HEK293 (cell line): ENCODE measurements around the gene FGF12.

Source experiments
- CTCF ChIA-PET: fragments of 350-600 bp; formaldehyde crosslinking; extraction: SDS; loops from one replicate; lab custom pipeline; 2021; ENCODE audit warnings: antibody characterized with exemption; lab: Yijun Ruan, JAX
- POLR2A ChIA-PET: fragments of 300-600 bp; formaldehyde crosslinking; extraction: SDS; loops from one replicate; lab custom pipeline; 2020; ENCODE audit warnings: antibody characterized with exemption, inconsistent platforms; lab: Yijun Ruan, JAX
- H3K27ac ChIP-seq: fragments of 200-500 bp; sonication (Bioruptor generic); 2 replicates; pipeline ENCODE4 v1.5.1; 2014; ENCODE audit warnings: low read depth, low read length, control low read depth, inconsistent platforms; ENCODE audit errors: extremely low read depth
- H3K36me3 ChIP-seq, 2 experiments: fragments of 200-500 bp in 1 of 2; sonication (Bioruptor generic) in 1 of 2; 1 replicate in 1 of 2; 2 replicates in 1 of 2; pipeline ENCODE4 v1.5.1; 2014 to 2017; ENCODE audit warnings: inconsistent platforms in 2 of 2, low read length in 2 of 2; ENCODE audit not compliant: control insufficient read depth in 2 of 2, insufficient read depth in 1 of 2
- H3K4me1 ChIP-seq: fragments of 200-500 bp; sonication (Bioruptor generic); 2 replicates; pipeline ENCODE4 v1.5.1; 2014; ENCODE audit warnings: mild to moderate bottlenecking, low read length, inconsistent platforms; ENCODE audit not compliant: control insufficient read depth, insufficient read depth
- H3K4me3 ChIP-seq: 2 replicates; pipeline ENCODE4 v1.5.1; 2011; ENCODE audit warnings: low read depth, mild to moderate bottlenecking, control low read depth, low read length, moderate library complexity
- H3K9me3 ChIP-seq: fragments of 200-500 bp; sonication (Bioruptor generic); 2 replicates; pipeline ENCODE4 v1.5.1; 2014; ENCODE audit warnings: low read depth, low read length, inconsistent platforms; ENCODE audit not compliant: control insufficient read depth, insufficient read depth
- KLF10 ChIP-seq: fragments of 450-650 bp; IDR thresholded peaks from 2 replicates; pipeline ENCODE4 v1.5.1; 2018; ENCODE audit warnings: missing biosample characterization, mild to moderate bottlenecking, missing genetic modification characterization
- KLF17 ChIP-seq: fragments of 450-650 bp; formaldehyde crosslinking; IDR thresholded peaks from 2 replicates; pipeline ENCODE4 v1.5.1; 2016; ENCODE audit warnings: missing biosample characterization, missing genetic modification characterization
- OSR2 ChIP-seq: fragments of 450-650 bp; formaldehyde crosslinking; IDR thresholded peaks from 2 replicates; pipeline ENCODE4 v1.5.1; 2016; ENCODE audit warnings: missing biosample characterization, missing genetic modification characterization
- REST ChIP-seq: fragments of 450-650 bp; formaldehyde crosslinking; IDR thresholded peaks from 2 replicates; pipeline ENCODE4 v1.5.1; 2016; ENCODE audit warnings: missing biosample characterization, missing genetic modification characterization
- SALL2 ChIP-seq: fragments of 450-650 bp; formaldehyde crosslinking; IDR thresholded peaks from 2 replicates; pipeline ENCODE4 v1.5.0; 2017; ENCODE audit warnings: missing biosample characterization, mild to moderate bottlenecking, missing genetic modification characterization, borderline replicate concordance
- ZBTB17 ChIP-seq: fragments of 450-650 bp; formaldehyde crosslinking; IDR thresholded peaks from 2 replicates; pipeline ENCODE4 v1.5.1; 2016; ENCODE audit warnings: missing biosample characterization, missing genetic modification characterization
- ZBTB20 ChIP-seq: fragments of 450-650 bp; formaldehyde crosslinking; IDR thresholded peaks from 2 replicates; pipeline ENCODE4 v1.5.1; 2016; ENCODE audit warnings: missing biosample characterization, missing genetic modification characterization
- ZNF121 ChIP-seq: fragments of 450-650 bp; formaldehyde crosslinking; IDR thresholded peaks from 2 replicates; pipeline ENCODE4 v1.5.1; 2016; ENCODE audit warnings: missing biosample characterization, missing genetic modification characterization
- ZNF138 ChIP-seq: fragments of 450-650 bp; formaldehyde crosslinking; IDR thresholded peaks from 2 replicates; pipeline ENCODE4 v1.5.1; 2016; ENCODE audit warnings: missing biosample characterization, missing genetic modification characterization, borderline replicate concordance
- ZNF202 ChIP-seq: fragments of 450-650 bp; formaldehyde crosslinking; IDR thresholded peaks from 2 replicates; pipeline ENCODE4 v1.5.1; 2016; ENCODE audit warnings: missing biosample characterization, missing genetic modification characterization, borderline replicate concordance
- ZNF292 ChIP-seq: fragments of 450-650 bp; formaldehyde crosslinking; IDR thresholded peaks from 2 replicates; pipeline ENCODE4 v1.5.1; 2016; ENCODE audit warnings: low read depth, missing biosample characterization, missing genetic modification characterization, borderline replicate concordance
- ZNF362 ChIP-seq: fragments of 450-650 bp; formaldehyde crosslinking; IDR thresholded peaks from 2 replicates; pipeline ENCODE4 v1.5.1; 2016; ENCODE audit warnings: missing biosample characterization, missing genetic modification characterization
- ZNF510 ChIP-seq: fragments of 450-650 bp; formaldehyde crosslinking; IDR thresholded peaks from 2 replicates; pipeline ENCODE4 v1.5.1; 2018; ENCODE audit warnings: mild to moderate bottlenecking, missing genetic modification characterization, missing biosample characterization; ENCODE audit not compliant: insufficient replicate concordance
- ZNF555 ChIP-seq: fragments of 450-650 bp; formaldehyde crosslinking; conservative IDR thresholded peaks from 2 replicates; pipeline ENCODE4 v1.5.1; 2017; ENCODE audit warnings: missing biosample characterization, mild to moderate bottlenecking, missing genetic modification characterization, inconsistent platforms
- ZNF629 ChIP-seq: fragments of 450-650 bp; formaldehyde crosslinking; IDR thresholded peaks from 2 replicates; pipeline ENCODE4 v1.5.1; 2017; ENCODE audit warnings: missing biosample characterization, missing genetic modification characterization
- ZNF677 ChIP-seq: fragments of 450-650 bp; IDR thresholded peaks from 2 replicates; pipeline ENCODE4 v1.5.0; 2018; ENCODE audit warnings: missing biosample characterization, mild to moderate bottlenecking, missing genetic modification characterization, moderate library complexity
- ZNF704 ChIP-seq: fragments of 450-650 bp; formaldehyde crosslinking; IDR thresholded peaks from 2 replicates; pipeline ENCODE4 v1.5.1; 2016; ENCODE audit warnings: missing biosample characterization, missing genetic modification characterization
- ZNF830 ChIP-seq: fragments of 450-650 bp; IDR thresholded peaks from 2 replicates; pipeline ENCODE4 v1.5.0; 2018; ENCODE audit warnings: missing biosample characterization, missing genetic modification characterization, low read depth, mild to moderate bottlenecking, moderate library complexity
- ZNF837 ChIP-seq: fragments of 450-650 bp; formaldehyde crosslinking; IDR thresholded peaks from 2 replicates; pipeline ENCODE4 v1.5.1; 2016; ENCODE audit warnings: missing biosample characterization, missing genetic modification characterization
- ZSCAN16 ChIP-seq: fragments of 450-650 bp; formaldehyde crosslinking; IDR thresholded peaks from 2 replicates; pipeline ENCODE4 v1.5.1; 2016; ENCODE audit warnings: missing biosample characterization, missing genetic modification characterization
- ZSCAN5A ChIP-seq: fragments of 450-650 bp; formaldehyde crosslinking; IDR thresholded peaks from 2 replicates; pipeline ENCODE4 v1.5.1; 2016; ENCODE audit warnings: missing biosample characterization, missing genetic modification characterization
- ZXDB ChIP-seq: fragments of 450-650 bp; formaldehyde crosslinking; IDR thresholded peaks from 2 replicates; pipeline ENCODE4 v1.5.1; 2016; ENCODE audit warnings: missing biosample characterization, missing genetic modification characterization

The FGF12 gene

GRCh38 chr3:192181151-192181550 is 546.2 kb downstream of the FGF12 start:
- no peaks in the 10 kb centered on the region for H3K36me3 ChIP-seq
- TF ChIP-seq ZNF704 (no peak), ZSCAN16 (tag by site-specific recombination) (no peak), ZNF677 (tag by site-specific recombination) (no peak), ZNF830 (no peak), ZNF510 (tag by site-specific recombination) (no peak), ZBTB20 (no peak), ZNF837 (no peak), ZSCAN5A (tag by site-specific recombination) (no peak), ZNF362 (no peak), ZBTB17 (tag by site-specific recombination) (no peak), KLF17 (tag by site-specific recombination) (no peak), ZXDB (tag by site-specific recombination) (no peak), SALL2 (tag by site-specific recombination) (no peak), ZNF555 (tag by site-specific recombination) (no peak), ZNF292 (no peak), ZNF121 (tag by site-specific recombination) (no peak)
- TF ChIP-seq, all 188 proteins: peak for 0
- H3K4me3 ChIP-seq, result no peak overlapping the region
- POLR2A ChIA-PET, result no interaction called here
- CTCF ChIA-PET, result no interaction called here
- no peaks in the 10 kb centered on the region for H3K4me1 ChIP-seq
- H3K27ac ChIP-seq, result no peak overlapping the region
- H3K9me3 ChIP-seq, result no peaks in the 10 kb centered on the region

GRCh38 chr3:192177383-192177782 is 550.0 kb downstream of the FGF12 start:
- H3K4me3 ChIP-seq, result no peak overlapping the region
- H3K27ac ChIP-seq, result no peak overlapping the region
- POLR2A ChIA-PET, result no interaction called here
- H3K4me1 ChIP-seq, result no peaks in the 10 kb centered on the region
- CTCF ChIA-PET, result interaction anchor here (0.7 kb wide), 1 partner anchor 11 kb away, joined by 3 read pairs; no protein-coding TSS in a partner anchor
- no peaks in the 10 kb centered on the region for H3K9me3 ChIP-seq
- TF ChIP-seq ZNF202, result no peak
- no peak for TF ChIP-seq ZNF629
- no peak for TF ChIP-seq OSR2 (tag by site-specific recombination)
- TF ChIP-seq KLF10, result no peak
- H3K36me3 ChIP-seq, result no peaks in the 10 kb centered on the region

- no peaks in the 10 kb centered on the region for H3K36me3 ChIP-seq
- no peak overlapping the region for H3K27ac ChIP-seq
- TF ChIP-seq ZNF138 (no peak), REST (tag by site-specific recombination) (no peak)
- H3K9me3 ChIP-seq, result no peaks in the 10 kb centered on the region
- no peak overlapping the region for H3K4me3 ChIP-seq
- H3K4me1 ChIP-seq, result no peaks in the 10 kb centered on the region
- ChIA-PET CTCF (no interaction called here), POLR2A (no interaction called here)
Measured at GRCh38 chr3:192174283-192174682, 553.1 kb downstream of the FGF12 start.
